ENCODE measurements around the gene KLHDC7A.
A peak's percentile ranks its signal among the peaks of the same experiment; 100 is the strongest.

GRCh38 chr1:18504609-18505008 lies 23.9 kb downstream of the KLHDC7A start:
- TF ChIP-seq CTCF (conservative IDR thresholded peaks at IDR 0.05; ENCODE audit: low read depth, low read length) (no peak), MAFK (IDR thresholded peaks at IDR 0.05; ENCODE audit: low read depth, low read length) (0 out of 2 replicates have a peak, but pooled peaks have one; percentile 43), BHLHE40 (IDR thresholded peaks at IDR 0.05; ENCODE audit: low read depth, low read length) (no peak), POLR2A (IDR thresholded peaks at IDR 0.05; ENCODE audit: low read depth, low read length) (no peak), CHD1 (IDR thresholded peaks at IDR 0.05; ENCODE audit: low read depth, low read length) (no peak), MXI1 (IDR thresholded peaks at IDR 0.05; ENCODE audit: borderline replicate concordance, low read depth, low read length) (no peak), USF2 (IDR thresholded peaks at IDR 0.05; ENCODE audit: low read depth, low read length) (no peak), RFX5 (IDR thresholded peaks at IDR 0.05; ENCODE audit: low read depth, low read length) (no peak)

All from IMR-90 (cell line).